BLaER1 treated with 17β-estradiol and CSF1 and Interleukin-3, amounts not matched to agents 10 nM and 100 nM (cell line): Measurements from ENCODE around the gene GORASP2.

Source experiments
- H3K27ac ChIP-seq, 11 experiments: shearing (Covaris generic); formaldehyde crosslinking; 2 replicates each; pipeline ENCODE4 v1.8.1; 2022
- H3K27me3 ChIP-seq, 11 experiments: shearing (Covaris generic); formaldehyde crosslinking; 2 replicates each; pipeline ENCODE4 v1.8.1; 2022
- H3K36me3 ChIP-seq, 11 experiments: shearing (Covaris generic); formaldehyde crosslinking; 2 replicates each; pipeline ENCODE4 v1.8.1; 2022
- H3K4me1 ChIP-seq, 10 experiments: shearing (Covaris generic); formaldehyde crosslinking; 2 replicates each; pipeline ENCODE4 v1.8.1; 2022
- H3K4me2 ChIP-seq, 11 experiments: shearing (Covaris generic); formaldehyde crosslinking; 2 replicates each; pipeline ENCODE4 v1.8.1; 2022
- H3K4me3 ChIP-seq, 10 experiments: shearing (Covaris generic); formaldehyde crosslinking; 2 replicates each; pipeline ENCODE4 v1.8.1; 2022
- H3K9ac ChIP-seq, 11 experiments: shearing (Covaris generic); formaldehyde crosslinking; 2 replicates each; pipeline ENCODE4 v1.8.1; 2022
- H3K9me3 ChIP-seq, 11 experiments: shearing (Covaris generic); formaldehyde crosslinking; replicated peaks in 1 of 11; 2 replicates each; pipeline ENCODE4 v1.8.1; 2022
- H4K20me1 ChIP-seq, 11 experiments: shearing (Covaris generic); formaldehyde crosslinking; 2 replicates each; pipeline ENCODE4 v1.8.1; 2022
- Cebpa-rat ChIP-seq, 11 experiments: shearing (Covaris generic); IDR thresholded peaks; 2 replicates each; pipeline ENCODE4 v1.8.1; 2022

The GORASP2 gene

DNA sequence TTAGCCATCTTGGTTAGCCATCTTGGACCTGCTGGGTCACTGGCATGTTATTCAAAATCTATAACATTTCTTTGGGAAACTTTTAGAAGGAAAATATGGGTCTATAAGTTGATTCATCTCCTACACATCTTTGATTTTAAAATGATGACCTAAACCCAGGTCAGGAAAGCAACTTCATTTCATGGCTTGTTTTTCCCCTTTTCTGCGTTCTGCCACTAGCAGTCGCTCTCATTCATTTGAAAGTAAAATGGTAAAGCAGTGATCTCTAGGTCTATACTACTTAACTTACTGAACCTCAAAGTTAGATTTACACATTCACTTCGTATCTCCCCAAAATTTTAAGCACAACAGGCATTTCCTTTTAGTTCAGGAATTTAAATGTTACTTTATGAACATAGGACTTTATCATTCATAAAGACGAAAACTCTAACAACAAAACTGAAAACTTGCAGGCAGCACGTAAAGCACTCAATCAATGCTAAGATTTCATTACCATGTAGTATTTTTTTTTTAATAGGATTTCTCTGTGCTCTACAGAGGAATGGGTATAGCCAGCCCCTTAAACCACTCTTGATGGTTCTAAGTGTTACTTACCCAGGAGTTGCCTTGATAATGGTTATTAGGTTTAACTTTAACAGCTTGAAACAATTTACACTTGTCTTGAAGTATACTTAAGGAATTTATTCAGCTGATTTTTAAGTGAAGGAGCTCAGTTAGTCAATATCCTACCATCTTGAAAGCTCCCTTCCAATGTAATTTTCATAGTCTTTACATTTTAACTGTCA is 62.5 kb downstream of the GORASP2 start:
- Histone ChIP-seq H3K9ac (no peak overlapping the region), H3K27me3 (no peaks in the 10 kb centered on the region), H3K4me1 (no peaks in the 10 kb centered on the region), H4K20me1 (no peaks in the 10 kb centered on the region), H3K9me3 (no peaks in the 10 kb centered on the region), H3K27ac (no peak overlapping the region), H3K4me2 (no peak overlapping the region), H3K4me3 (no peak overlapping the region), H3K36me3 (peaks cover 64 to 92% (median 84%) of the 10 kb centered on the region in 11 experiments)
- TF ChIP-seq Cebpa-rat (IDR thresholded peaks at IDR 0.05), result no peak

DNA sequence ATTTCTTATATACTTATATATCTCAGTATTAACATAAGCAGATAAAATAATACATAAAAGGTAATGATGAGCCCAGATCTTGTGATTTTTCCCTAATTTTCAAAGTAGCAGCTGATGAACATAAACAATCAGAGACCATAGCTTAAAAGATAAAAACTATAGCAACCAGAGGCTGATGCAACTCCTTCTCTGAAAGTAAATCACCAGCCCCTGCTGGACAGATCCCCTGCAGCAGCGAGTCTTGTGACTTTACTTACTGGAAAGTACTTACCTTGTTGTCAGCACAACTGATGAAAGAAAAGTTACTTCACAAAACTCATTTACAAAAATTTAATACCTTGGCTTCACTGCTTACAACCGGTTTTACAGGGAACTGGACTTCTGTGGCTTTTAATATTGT is 67.3 kb downstream of the GORASP2 start:
- Histone ChIP-seq H3K4me1 (no peaks in the 10 kb centered on the region), H3K27ac (no peak overlapping the region), H3K4me2 (no peak overlapping the region), H3K27me3 (no peaks in the 10 kb centered on the region), H3K4me3 (no peak overlapping the region), H3K36me3 (peaks cover 87 to 100% (median 96%) of the 10 kb centered on the region in 11 experiments), H4K20me1 (0 out of 22 replicates have a peak, but pooled peaks cover 0 to 7% (median 0%) of the 10 kb centered on the region in 11 experiments), H3K9me3 (no peaks in the 10 kb centered on the region), H3K9ac (no peak overlapping the region)
- TF ChIP-seq Cebpa-rat (IDR thresholded peaks at IDR 0.05), result no peak

DNA sequence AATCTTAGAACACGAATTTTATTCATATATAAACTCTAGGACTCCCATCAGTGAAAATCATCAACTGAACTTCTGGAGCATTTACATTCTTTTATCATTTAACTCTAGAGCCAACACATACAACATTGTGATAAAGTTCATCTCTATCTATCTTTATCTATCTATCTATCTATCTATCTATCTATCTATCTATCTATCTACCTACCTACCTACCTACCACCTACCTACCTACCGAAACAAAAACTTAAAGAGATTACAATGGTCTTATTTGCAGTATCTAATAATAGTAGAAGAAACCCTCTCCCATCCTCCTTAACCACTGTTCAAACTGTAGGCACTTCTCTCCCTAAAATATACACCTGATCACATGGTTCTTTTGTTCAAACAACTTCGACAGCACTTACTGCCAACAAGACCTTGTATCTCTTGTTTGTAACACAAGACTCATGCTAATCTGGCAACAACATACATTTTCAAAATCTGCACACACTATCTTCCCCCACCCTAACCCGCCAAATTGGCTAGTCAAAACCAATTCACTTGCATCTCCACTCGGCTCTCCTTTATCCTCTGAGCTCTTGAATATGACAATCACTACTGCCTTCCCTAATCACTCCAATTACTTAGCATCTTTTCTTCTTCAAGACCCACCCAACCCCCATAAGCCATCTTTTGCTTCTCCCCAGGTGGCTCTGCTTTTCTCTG is 69.0 kb downstream of the GORASP2 start:
- Histone ChIP-seq H4K20me1 (0 out of 22 replicates have a peak, but pooled peaks cover 0 to 7% (median 0%) of the 10 kb centered on the region in 11 experiments), H3K36me3 (peaks cover 81 to 100% (median 97%) of the 10 kb centered on the region in 11 experiments), H3K27ac (no peak overlapping the region), H3K27me3 (no peaks in the 10 kb centered on the region), H3K9me3 (no peaks in the 10 kb centered on the region), H3K4me3 (no peak overlapping the region), H3K4me1 (no peaks in the 10 kb centered on the region), H3K9ac (no peak overlapping the region), H3K4me2 (no peak overlapping the region)
- no peak for TF ChIP-seq Cebpa-rat (IDR thresholded peaks at IDR 0.05)

DNA sequence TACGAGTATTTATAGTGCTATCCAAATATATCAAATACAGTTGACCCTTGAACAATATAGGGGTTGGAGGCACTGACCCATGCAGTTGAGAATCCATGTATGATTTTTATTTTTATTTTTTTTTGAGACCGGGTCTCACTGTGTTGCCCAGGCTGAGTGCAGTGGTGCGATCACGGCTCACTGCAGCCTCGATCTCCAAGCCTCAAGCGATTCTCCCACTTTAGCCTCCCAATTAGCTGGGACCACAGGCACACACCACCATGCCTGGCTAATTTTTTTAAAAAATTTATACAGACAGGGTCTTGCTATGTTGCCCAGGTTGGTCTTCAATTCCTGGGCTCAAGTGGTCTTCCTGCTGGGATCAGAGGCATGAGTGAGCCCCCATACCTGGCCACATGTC is 70.6 kb downstream of the GORASP2 start:
- Histone ChIP-seq H3K9ac (no peak overlapping the region), H3K4me3 (no peak overlapping the region), H3K4me1 (no peaks in the 10 kb centered on the region), H3K4me2 (no peak overlapping the region), H4K20me1 (0 out of 22 replicates have a peak, but pooled peaks cover 0 to 7% (median 0%) of the 10 kb centered on the region in 11 experiments), H3K36me3 (peaks cover 81 to 100% (median 97%) of the 10 kb centered on the region in 11 experiments), H3K27me3 (no peaks in the 10 kb centered on the region), H3K9me3 (no peaks in the 10 kb centered on the region), H3K27ac (no peak overlapping the region)
- TF ChIP-seq Cebpa-rat (IDR thresholded peaks at IDR 0.05), result no peak

DNA sequence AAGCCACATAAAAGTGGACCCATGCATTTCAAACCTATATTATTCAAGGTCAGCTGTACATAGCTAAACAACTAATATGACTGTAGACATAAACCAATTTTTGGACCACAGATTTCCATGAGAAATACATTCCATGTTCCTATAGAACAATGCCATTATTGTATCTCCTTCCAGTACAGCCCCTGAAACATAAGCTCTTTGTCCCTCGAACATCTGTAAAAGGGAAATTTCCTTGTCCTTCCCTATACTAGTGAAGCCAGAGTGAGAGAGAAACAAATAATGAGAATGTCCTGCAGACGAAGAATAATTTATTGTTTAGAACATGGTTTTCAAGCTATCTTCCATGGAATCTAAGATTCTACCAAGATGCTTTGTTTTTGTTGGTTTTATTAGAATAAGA is 75.3 kb downstream of the GORASP2 start:
- TF ChIP-seq Cebpa-rat (IDR thresholded peaks at IDR 0.05), result no peak
- H3K27ac ChIP-seq, result no peak overlapping the region

DNA sequence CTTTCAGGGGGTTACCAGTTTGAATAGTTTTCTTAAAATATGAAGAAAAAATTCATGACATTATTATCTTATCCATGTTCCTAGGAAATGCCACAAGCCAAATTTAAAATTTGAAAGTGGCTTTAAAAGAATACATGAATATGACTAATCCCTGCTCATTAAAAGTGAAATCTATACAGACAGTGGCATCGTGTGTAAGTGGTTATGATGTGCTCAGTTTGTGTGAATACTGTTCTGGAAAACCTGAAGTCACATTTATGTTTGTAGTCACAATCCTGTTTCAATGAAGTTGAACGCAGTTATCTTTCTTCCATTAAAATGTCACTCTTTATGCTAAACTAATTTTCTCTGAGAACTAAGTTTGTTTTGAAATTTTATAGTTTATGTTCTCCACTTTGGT is 75.8 kb downstream of the GORASP2 start:
- Histone ChIP-seq H3K4me1 (no peaks in the 10 kb centered on the region), H3K36me3 (peaks cover 76 to 100% (median 95%) of the 10 kb centered on the region in 11 experiments)
- TF ChIP-seq Cebpa-rat (IDR thresholded peaks at IDR 0.05), result no peak

More for the DNA sequence above, 75.3 kb downstream of the GORASP2 start:
- Histone ChIP-seq H3K4me2 (no peak overlapping the region), H3K9me3 (no peaks in the 10 kb centered on the region), H3K4me3 (no peak overlapping the region), H3K36me3 (peaks cover 76 to 100% (median 96%) of the 10 kb centered on the region in 11 experiments), H4K20me1 (no peaks in the 10 kb centered on the region), H3K9ac (no peak overlapping the region), H3K27me3 (no peaks in the 10 kb centered on the region), H3K4me1 (no peaks in the 10 kb centered on the region)

DNA sequence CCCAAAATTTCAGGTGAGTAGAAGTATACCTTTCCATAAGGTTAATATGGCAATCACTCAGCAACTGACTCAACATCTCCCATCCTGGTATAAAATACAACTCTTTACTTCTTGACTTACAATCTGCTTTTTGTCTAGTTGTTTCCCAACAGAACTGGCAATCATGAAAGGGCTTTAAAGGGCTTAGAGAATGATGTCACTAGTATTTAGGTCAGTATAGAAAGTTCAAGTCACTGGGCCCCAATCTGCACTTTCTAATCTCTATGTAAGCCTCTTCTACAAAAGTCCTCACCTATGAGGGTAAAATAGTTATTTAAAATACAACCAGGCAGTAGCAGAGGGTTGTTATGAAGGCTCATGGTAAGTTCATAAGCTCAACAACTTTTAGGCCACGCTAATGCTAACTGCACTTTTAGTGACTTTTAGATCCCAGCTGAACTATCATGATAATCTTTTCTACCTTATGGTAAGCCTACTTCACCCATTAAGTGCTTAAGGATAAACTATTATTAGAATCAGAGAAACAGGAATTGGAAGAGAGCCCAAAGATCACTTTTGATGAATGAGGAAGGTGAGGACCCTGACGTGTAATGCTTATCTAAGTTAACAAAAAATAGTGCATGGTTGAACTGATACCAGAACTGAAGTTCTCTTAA is 79.6 kb downstream of the GORASP2 start:
- Histone ChIP-seq H3K4me1 (no peaks in the 10 kb centered on the region), H3K27ac (no peak overlapping the region), H3K9me3 (no peaks in the 10 kb centered on the region), H3K36me3 (peaks cover 78 to 100% (median 92%) of the 10 kb centered on the region in 11 experiments), H3K9ac (no peak overlapping the region), H4K20me1 (no peaks in the 10 kb centered on the region), H3K27me3 (no peaks in the 10 kb centered on the region), H3K4me3 (no peak overlapping the region), H3K4me2 (no peak overlapping the region)
- TF ChIP-seq Cebpa-rat (IDR thresholded peaks at IDR 0.05), result no peak

More for the DNA sequence above, 75.8 kb downstream of the GORASP2 start:
- Histone ChIP-seq H3K27ac (no peak overlapping the region), H4K20me1 (no peaks in the 10 kb centered on the region), H3K4me2 (no peak overlapping the region), H3K9me3 (no peaks in the 10 kb centered on the region), H3K27me3 (no peaks in the 10 kb centered on the region), H3K9ac (no peak overlapping the region), H3K4me3 (no peak overlapping the region)

DNA sequence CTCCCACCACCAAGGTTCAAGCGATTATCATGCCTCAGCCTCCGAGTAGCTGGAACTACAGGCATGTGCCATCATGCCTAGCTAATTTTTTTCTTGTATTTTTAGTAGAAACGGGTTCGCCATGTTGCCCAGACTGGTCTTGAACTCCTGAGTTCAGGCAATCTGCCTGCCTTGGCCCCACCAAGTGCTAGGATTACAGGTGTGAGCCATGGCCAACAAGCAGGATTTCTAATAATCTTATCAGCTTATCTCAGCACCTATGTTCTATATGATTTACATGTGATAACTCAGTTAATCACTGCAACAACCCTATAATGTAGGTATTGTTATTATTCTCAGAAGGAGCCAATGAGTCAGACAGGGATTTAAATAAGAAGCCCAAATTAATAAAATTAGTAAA is 80.3 kb downstream of the GORASP2 start:
- H3K36me3 ChIP-seq, result peaks cover 78 to 100% (median 92%) of the 10 kb centered on the region in 11 experiments

DNA sequence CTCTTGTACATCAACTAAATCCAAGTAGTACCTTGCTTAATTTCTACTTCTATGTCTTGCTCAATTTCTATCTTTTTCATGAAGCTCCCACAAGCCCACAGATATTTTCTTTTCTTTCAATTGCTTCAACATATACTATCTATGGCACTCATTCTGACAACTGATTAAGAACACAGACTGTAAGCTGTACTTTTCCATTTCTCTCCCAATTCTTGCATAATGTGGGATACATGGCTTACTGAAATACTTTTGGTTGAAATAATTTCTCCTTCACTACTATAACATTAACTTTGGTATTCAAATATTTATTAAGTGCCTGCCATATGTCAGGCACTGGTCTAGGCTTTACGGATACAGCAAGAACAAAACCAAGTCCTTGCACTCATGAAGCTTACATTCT is 84.8 kb downstream of the GORASP2 start:
- H3K27me3 ChIP-seq, result no peaks in the 10 kb centered on the region
- H3K9ac ChIP-seq, result no peak overlapping the region
- no peaks in the 10 kb centered on the region for H3K4me1 ChIP-seq
- no peak overlapping the region for H3K4me3 ChIP-seq
- TF ChIP-seq Cebpa-rat (IDR thresholded peaks at IDR 0.05), result no peak
- H3K27ac ChIP-seq, result no peak overlapping the region
- peaks cover 0 to 10% (median 0%) of the 10 kb centered on the region in 11 experiments; a peak in 1 of 22 replicates for H4K20me1 ChIP-seq
- peaks cover 68 to 89% (median 76%) of the 10 kb centered on the region in 11 experiments for H3K36me3 ChIP-seq
- H3K9me3 ChIP-seq, result no peaks in the 10 kb centered on the region
- no peak overlapping the region for H3K4me2 ChIP-seq

More for the DNA sequence above, 80.3 kb downstream of the GORASP2 start:
- Histone ChIP-seq H4K20me1 (no peaks in the 10 kb centered on the region), H3K4me2 (no peak overlapping the region), H3K4me1 (no peaks in the 10 kb centered on the region), H3K4me3 (no peak overlapping the region), H3K27ac (no peak overlapping the region), H3K9ac (no peak overlapping the region), H3K9me3 (no peaks in the 10 kb centered on the region), H3K27me3 (no peaks in the 10 kb centered on the region)
- no peak for TF ChIP-seq Cebpa-rat (IDR thresholded peaks at IDR 0.05)
